ENCODE results near the gene RABL6. TPM values are rescaled to one million over a fixed set of nuclear protein-coding genes. Genes with fewer than 3 reads are reported as not detected.
"Not testable (repeated sequence)": the region's sequence is repeated elsewhere in the genome, so short reads cannot be mapped to it uniquely, and the experiment has no call there.

Gene RABL6
- total RNA-seq, 2 donors from 2014 or later: 126 to 163 TPM

GRCh38 chr9:136865041-136865767, 57.5 kb downstream of the RABL6 start:
- intact Hi-C loops (cut with DNase I): no loop called here
- no peaks in the 10 kb centered on the region for H3K27me3 ChIP-seq
- H3K27ac ChIP-seq: peak overlapping the region; percentile 17
- DNase-seq: peak; percentile 20
- H3K36me3 ChIP-seq: peaks cover 15% of the 10 kb centered on the region
- peak overlapping the region; percentile 87 for H3K4me3 ChIP-seq
- H3K9me3 ChIP-seq: no peaks in the 10 kb centered on the region
- H3K4me1 ChIP-seq: peaks cover 17% of the 10 kb centered on the region
- peak overlapping the region; percentile 82 to 89 for H3K9ac ChIP-seq (ENCODE audit: low read depth in 2 of 2, low read length in 2 of 2)
- no peak for TF ChIP-seq CTCF (IDR thresholded peaks at IDR 0.05)

GRCh38 chr9:136865768-136866103, 58.0 kb downstream of the RABL6 start:
- TF ChIP-seq CTCF (IDR thresholded peaks at IDR 0.05): no peak
- Histone ChIP-seq H3K9me3 (no peaks in the 10 kb centered on the region), H3K27me3 (no peaks in the 10 kb centered on the region), H3K9ac (ENCODE audit: low read depth in 2 of 2, low read length in 2 of 2) (peak overlapping the region; percentile 89 to 96), H3K4me3 (peak overlapping the region; percentile 87), H3K4me1 (peaks cover 13% of the 10 kb centered on the region), H3K36me3 (peaks cover 15% of the 10 kb centered on the region), H3K27ac (peak overlapping the region; percentile 82)
- peak; percentile 69 for DNase-seq
- intact Hi-C loops (cut with DNase I): no loop called here

- Histone ChIP-seq H3K9ac (ENCODE audit: low read depth in 2 of 2, low read length in 2 of 2) (peak overlapping the region in 1 of 2 donors; percentile 78), H3K36me3 (peaks cover 13% of the 10 kb centered on the region), H3K4me3 (peak overlapping the region; percentile 87)
- H3K4me1 ChIP-seq; H3K27me3 ChIP-seq; H3K9me3 ChIP-seq; H3K27ac ChIP-seq; intact Hi-C loops (cut with DNase I): not testable (repeated sequence)
- peak; percentile 30 for DNase-seq
Measured at GRCh38 chr9:136866898-136867421, 59.2 kb downstream of the RABL6 start.

GRCh38 chr9:136867480-136867879, 59.7 kb downstream of the RABL6 start:
- Histone ChIP-seq H3K36me3 (peaks cover 13% of the 10 kb centered on the region), H3K4me3 (no peak overlapping the region), H3K4me1 (peaks cover 6% of the 10 kb centered on the region), H3K9me3 (no peaks in the 10 kb centered on the region), H3K27me3 (no peaks in the 10 kb centered on the region), H3K27ac (no peak overlapping the region), H3K9ac (ENCODE audit: low read depth in 2 of 2, low read length in 2 of 2) (no peak overlapping the region)
- intact Hi-C loops (cut with DNase I): no loop called here
- no peak for DNase-seq
- no peak for TF ChIP-seq CTCF (IDR thresholded peaks at IDR 0.05)

GRCh38 chr9:136867917-136868316, 60.2 kb downstream of the RABL6 start:
- no peak for DNase-seq
- intact Hi-C loops (cut with DNase I): no loop called here
- H3K27me3 ChIP-seq: no peaks in the 10 kb centered on the region
- H3K27ac ChIP-seq: no peak overlapping the region
- H3K36me3 ChIP-seq: peaks cover 9% of the 10 kb centered on the region
- H3K9me3 ChIP-seq: no peaks in the 10 kb centered on the region
- H3K9ac ChIP-seq (ENCODE audit: low read depth in 2 of 2, low read length in 2 of 2): no peak overlapping the region
- no peak for TF ChIP-seq CTCF (IDR thresholded peaks at IDR 0.05)
- no peak overlapping the region for H3K4me3 ChIP-seq
- peaks cover 6% of the 10 kb centered on the region for H3K4me1 ChIP-seq

- H3K27ac ChIP-seq: no peak overlapping the region
- H3K27me3 ChIP-seq: no peaks in the 10 kb centered on the region
- peaks cover 2% of the 10 kb centered on the region for H3K36me3 ChIP-seq
- no peak overlapping the region for H3K4me3 ChIP-seq
- no peak for TF ChIP-seq CTCF (IDR thresholded peaks at IDR 0.05)
- H3K9me3 ChIP-seq: no peaks in the 10 kb centered on the region
- H3K4me1 ChIP-seq: peaks cover 6% of the 10 kb centered on the region
- DNase-seq: no peak
- H3K9ac ChIP-seq (ENCODE audit: low read depth in 2 of 2, low read length in 2 of 2): no peak overlapping the region
- intact Hi-C loops (cut with DNase I): no loop called here
Measured at GRCh38 chr9:136868644-136869043, 60.9 kb downstream of the RABL6 start.

GRCh38 chr9:136869611-136870010, 61.9 kb downstream of the RABL6 start:
- H3K27me3 ChIP-seq; H3K36me3 ChIP-seq; H3K4me1 ChIP-seq; H3K9ac ChIP-seq (ENCODE audit: low read depth in 2 of 2, low read length in 2 of 2); intact Hi-C loops (cut with DNase I); H3K4me3 ChIP-seq; H3K9me3 ChIP-seq; DNase-seq; H3K27ac ChIP-seq: not testable (repeated sequence)
